GM23338 (cell line): Measurements from ENCODE around the gene KMT2C. TPM values are rescaled to one million over a fixed set of nuclear protein-coding genes. Genes with fewer than 3 reads are reported as not detected.

ENCODE experiments used
- ATAC-seq: fragments of 200-7000 bp; cut with Tn5 transposase; 3 replicates; pipeline ENCODE4 v1.9.1; 2020
- DNase-seq: peaks from one replicate; pipeline ENCODE4 v3.0.0-alpha.2; 2015; ENCODE audit warnings: low spot score
- H2AFZ ChIP-seq: fragments of 200-600 bp; sonication (generic); 2 replicates; pipeline ENCODE4 v1.8.0; 2016; ENCODE audit warnings: antibody characterized with exemption, mild to moderate bottlenecking, moderate library complexity
- H3F3A ChIP-seq: fragments of 200-600 bp; sonication (generic); replicated peaks from 2 replicates; pipeline ENCODE4 v1.8.0; 2017; ENCODE audit warnings: antibody characterized with exemption, mixed run types, low read depth
- H3K27ac ChIP-seq: fragments of 200-600 bp; sonication (generic); 2 replicates; pipeline ENCODE4 v1.6.1; 2016; ENCODE audit warnings: low read depth
- H3K27me3 ChIP-seq: fragments of 200-600 bp; sonication (generic); 2 replicates; pipeline ENCODE4 v1.8.0; 2016; ENCODE audit warnings: mild to moderate bottlenecking, mixed run types, moderate library complexity; ENCODE audit not compliant: insufficient read depth
- H3K36me3 ChIP-seq: fragments of 200-600 bp; sonication (generic); 2 replicates; pipeline ENCODE4 v1.8.0; 2016; ENCODE audit warnings: mild to moderate bottlenecking; ENCODE audit not compliant: insufficient read depth
- H3K4me1 ChIP-seq: fragments of 200-600 bp; sonication (generic); 2 replicates; pipeline ENCODE4 v1.8.0; 2016; ENCODE audit warnings: mild to moderate bottlenecking, moderate library complexity; ENCODE audit not compliant: insufficient read depth
- H3K4me2 ChIP-seq: fragments of 200-600 bp; sonication (generic); 2 replicates; pipeline ENCODE4 v1.7.1; 2017; ENCODE audit warnings: mixed run types
- H3K4me3 ChIP-seq: fragments of 200-600 bp; sonication (generic); 2 replicates; pipeline ENCODE4 v1.6.1; 2016; ENCODE audit warnings: mixed run types
- H3K79me2 ChIP-seq: fragments of 200-600 bp; sonication (generic); replicated peaks from 2 replicates; pipeline ENCODE4 v1.8.0; 2017; ENCODE audit warnings: mild to moderate bottlenecking; ENCODE audit not compliant: insufficient read depth
- H3K9me2 ChIP-seq: fragments of 200-600 bp; sonication (generic); 2 replicates; pipeline ENCODE4 v1.8.0; 2017; ENCODE audit not compliant: insufficient read depth
- H4K20me1 ChIP-seq: fragments of 200-600 bp; sonication (generic); replicated peaks from 2 replicates; pipeline ENCODE4 v1.8.0; 2017; ENCODE audit warnings: mild to moderate bottlenecking; ENCODE audit not compliant: insufficient read depth
- H3K27ac Mint-ChIP-seq: 2 replicates; pipeline ENCODE4 v1.8.0; 2020; ENCODE audit warnings: inconsistent platforms, mild to moderate bottlenecking, moderate library complexity, mixed read lengths
- H3K27me3 Mint-ChIP-seq: 3 replicates; pipeline ENCODE4 v1.8.0; 2022; ENCODE audit warnings: low read depth, mild to moderate bottlenecking, moderate library complexity, mixed read lengths, inconsistent platforms; ENCODE audit not compliant: insufficient read depth, poor library complexity
- H3K36me3 Mint-ChIP-seq: 3 replicates; pipeline ENCODE4 v1.8.0; 2021; ENCODE audit warnings: low read depth, mild to moderate bottlenecking, inconsistent platforms, moderate library complexity, mixed read lengths
- H3K4me1 Mint-ChIP-seq: 3 replicates; pipeline ENCODE4 v1.8.0; 2020; ENCODE audit warnings: mild to moderate bottlenecking, inconsistent platforms, mixed read lengths
- H3K4me3 Mint-ChIP-seq: 3 replicates; pipeline ENCODE4 v1.8.0; 2021; ENCODE audit warnings: moderate library complexity, mild to moderate bottlenecking, inconsistent platforms, mixed read lengths
- H3K9me3 Mint-ChIP-seq: 3 replicates; pipeline ENCODE4 v1.8.0; 2020; ENCODE audit warnings: moderate library complexity, mild to moderate bottlenecking, inconsistent platforms, mixed read lengths
- CREB1 ChIP-seq: fragments of 250-450 bp; sonication (Bioruptor Pico); IDR thresholded peaks from 2 replicates; pipeline ENCODE4 v1.5.0; 2020; ENCODE audit warnings: low read depth, mild to moderate bottlenecking, moderate library complexity
- JUNB ChIP-seq: IDR thresholded peaks from one replicate; pipeline ENCODE4 v1.6.1; 2016; ENCODE audit warnings: antibody characterized with exemption; ENCODE audit not compliant: unreplicated experiment
- ZNF114 ChIP-seq: fragments of 250-450 bp; sonication (Bioruptor Pico); IDR thresholded peaks from 2 replicates; pipeline ENCODE4 v1.5.0; 2020; ENCODE audit warnings: mild to moderate bottlenecking, moderate library complexity
- polyA plus RNA-seq: library from polyadenylated mRNA; unstranded; fragments of >200 nt; fragmentation: Nextera tagmentation; extraction: Ambion mirVana; gene quantifications from 2 replicates; pipeline ENCODE4 v1.2.1, GENCODE V29; 2016
- total RNA-seq: library from RNA; depleted of rRNA; stranded (reverse); fragments of >200 nt; shearing (Covaris generic); gene quantifications from 2 replicates; pipeline ENCODE4 v1.2.3, GENCODE V29; 2014
- TF ChIP-seq, protein P1 (sequence below), 2 experiments: fragments of 200-600 bp in 1 of 2; sonication (generic) in 1 of 2; conservative IDR thresholded peaks; 2 replicates each; pipeline versions ENCODE4 v1.5.1 to v1.6.1; 2016 to 2017; ENCODE audit warnings: antibody characterized with exemption in 2 of 2, low read depth in 2 of 2, mild to moderate bottlenecking in 2 of 2, moderate library complexity in 1 of 2
- TF ChIP-seq, protein P2 (sequence below): IDR thresholded peaks from 2 replicates; pipeline ENCODE4 v1.6.1; 2016; ENCODE audit warnings: antibody characterized with exemption
- TF ChIP-seq, protein P3 (sequence below): IDR thresholded peaks from one replicate; pipeline ENCODE4 v1.6.1; 2018; ENCODE audit warnings: antibody characterized with exemption; ENCODE audit not compliant: unreplicated experiment

Gene KMT2C
- total and polyA plus RNA-seq, 2 experiments from 2014 or later = 11.4 to 39.0 TPM

DNA sequence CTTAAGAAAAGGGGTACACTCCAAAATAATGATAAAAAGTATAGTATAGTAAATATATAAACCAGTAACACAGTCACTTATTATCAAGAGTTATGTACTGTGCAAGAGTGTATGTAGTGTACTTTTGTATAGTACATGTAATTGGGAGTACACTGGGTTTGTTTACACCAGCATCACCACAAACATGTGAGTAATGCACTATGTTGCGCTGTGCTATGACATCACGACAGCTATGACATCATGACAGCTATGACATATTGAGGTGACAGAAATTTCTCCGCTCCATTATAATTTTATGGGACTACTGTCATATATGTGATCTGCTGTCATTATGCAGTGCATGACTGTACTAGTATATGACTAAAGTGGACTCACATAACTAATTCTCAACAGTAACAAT is 84.6 kb downstream of the KMT2C start:
- Mint-ChIP-seq H3K27me3 (peaks cover 1% of the 10 kb centered on the region), H3K4me1 (no peaks in the 10 kb centered on the region; the same call in 2 of the 3 replicates), H3K27ac (no peak overlapping the region), H3K36me3 (peaks cover 49% of the 10 kb centered on the region), H3K9me3 (peaks cover 24% of the 10 kb centered on the region), H3K4me3 (no peak overlapping the region)
- Histone ChIP-seq H3K4me1 (no peaks in the 10 kb centered on the region), H3K9me2 (no peaks in the 10 kb centered on the region), H4K20me1 (no peaks in the 10 kb centered on the region), H3F3A (no peaks in the 10 kb centered on the region), H3K27ac (no peak overlapping the region), H3K36me3 (no peaks in the 10 kb centered on the region), H3K27me3 (no peaks in the 10 kb centered on the region), H3K4me2 (no peak overlapping the region), H3K79me2 (peaks cover 10% of the 10 kb centered on the region; the same call in 1 of the 2 replicates), H2AFZ (no peak overlapping the region), H3K4me3 (no peak overlapping the region)
- TF ChIP-seq, protein P1, sequence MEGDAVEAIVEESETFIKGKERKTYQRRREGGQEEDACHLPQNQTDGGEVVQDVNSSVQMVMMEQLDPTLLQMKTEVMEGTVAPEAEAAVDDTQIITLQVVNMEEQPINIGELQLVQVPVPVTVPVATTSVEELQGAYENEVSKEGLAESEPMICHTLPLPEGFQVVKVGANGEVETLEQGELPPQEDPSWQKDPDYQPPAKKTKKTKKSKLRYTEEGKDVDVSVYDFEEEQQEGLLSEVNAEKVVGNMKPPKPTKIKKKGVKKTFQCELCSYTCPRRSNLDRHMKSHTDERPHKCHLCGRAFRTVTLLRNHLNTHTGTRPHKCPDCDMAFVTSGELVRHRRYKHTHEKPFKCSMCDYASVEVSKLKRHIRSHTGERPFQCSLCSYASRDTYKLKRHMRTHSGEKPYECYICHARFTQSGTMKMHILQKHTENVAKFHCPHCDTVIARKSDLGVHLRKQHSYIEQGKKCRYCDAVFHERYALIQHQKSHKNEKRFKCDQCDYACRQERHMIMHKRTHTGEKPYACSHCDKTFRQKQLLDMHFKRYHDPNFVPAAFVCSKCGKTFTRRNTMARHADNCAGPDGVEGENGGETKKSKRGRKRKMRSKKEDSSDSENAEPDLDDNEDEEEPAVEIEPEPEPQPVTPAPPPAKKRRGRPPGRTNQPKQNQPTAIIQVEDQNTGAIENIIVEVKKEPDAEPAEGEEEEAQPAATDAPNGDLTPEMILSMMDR (conservative IDR thresholded peaks at IDR 0.05; ENCODE audit: low read depth in 2 of 2) = no peak
- peak; percentile 62 for TF ChIP-seq CREB1 (CRISPR knock-in tag)
- TF ChIP-seq, protein P2, sequence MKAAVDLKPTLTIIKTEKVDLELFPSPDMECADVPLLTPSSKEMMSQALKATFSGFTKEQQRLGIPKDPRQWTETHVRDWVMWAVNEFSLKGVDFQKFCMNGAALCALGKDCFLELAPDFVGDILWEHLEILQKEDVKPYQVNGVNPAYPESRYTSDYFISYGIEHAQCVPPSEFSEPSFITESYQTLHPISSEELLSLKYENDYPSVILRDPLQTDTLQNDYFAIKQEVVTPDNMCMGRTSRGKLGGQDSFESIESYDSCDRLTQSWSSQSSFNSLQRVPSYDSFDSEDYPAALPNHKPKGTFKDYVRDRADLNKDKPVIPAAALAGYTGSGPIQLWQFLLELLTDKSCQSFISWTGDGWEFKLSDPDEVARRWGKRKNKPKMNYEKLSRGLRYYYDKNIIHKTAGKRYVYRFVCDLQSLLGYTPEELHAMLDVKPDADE = no peak
- DNase-seq (no peak), ATAC-seq (no peak)

DNA sequence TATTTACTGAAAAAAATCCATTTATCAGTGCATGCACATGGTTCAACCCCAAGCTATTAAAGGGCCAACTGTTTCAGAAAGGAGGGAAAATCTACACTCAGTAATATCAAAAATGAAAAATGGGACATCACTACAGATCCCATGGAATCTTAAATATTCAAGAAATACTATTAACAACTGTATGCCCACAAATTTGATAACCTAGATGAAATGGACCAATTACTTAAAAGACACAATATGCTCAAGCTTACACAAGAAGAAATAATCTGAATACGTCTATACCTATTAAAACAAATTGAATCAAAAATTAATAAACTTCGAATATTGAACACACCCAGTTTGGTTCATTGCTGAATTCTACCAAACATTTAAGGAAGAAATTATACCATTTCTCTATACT is 87.9 kb downstream of the KMT2C start:
- H3K27me3 ChIP-seq = no peaks in the 10 kb centered on the region
- no peaks in the 10 kb centered on the region for H3K9me2 ChIP-seq
- no peak overlapping the region for H3K27ac Mint-ChIP-seq
- H3K36me3 ChIP-seq = no peaks in the 10 kb centered on the region
- H3K4me2 ChIP-seq = no peak overlapping the region
- H3F3A ChIP-seq = no peaks in the 10 kb centered on the region
- peaks cover 44% of the 10 kb centered on the region for H3K36me3 Mint-ChIP-seq
- DNase-seq (no peak), ATAC-seq (no peak)
- H3K79me2 ChIP-seq = peaks cover 22% of the 10 kb centered on the region; the same call in 1 of the 2 replicates
- no peaks in the 10 kb centered on the region for H3K4me1 ChIP-seq
- H3K9me3 Mint-ChIP-seq = peaks cover 24% of the 10 kb centered on the region
- no peak overlapping the region for H2AFZ ChIP-seq
- no peak overlapping the region for H3K4me3 Mint-ChIP-seq
- no peaks in the 10 kb centered on the region for H4K20me1 ChIP-seq
- no peak overlapping the region for H3K4me3 ChIP-seq
- H3K4me1 Mint-ChIP-seq = no peaks in the 10 kb centered on the region; the same call in 1 of the 3 replicates
- H3K27me3 Mint-ChIP-seq = peaks cover 1% of the 10 kb centered on the region
- no peak overlapping the region for H3K27ac ChIP-seq
- TF ChIP-seq JUNB (no peak), ZNF114 (CRISPR knock-in tag) (no peak)
- TF ChIP-seq, protein P3, sequence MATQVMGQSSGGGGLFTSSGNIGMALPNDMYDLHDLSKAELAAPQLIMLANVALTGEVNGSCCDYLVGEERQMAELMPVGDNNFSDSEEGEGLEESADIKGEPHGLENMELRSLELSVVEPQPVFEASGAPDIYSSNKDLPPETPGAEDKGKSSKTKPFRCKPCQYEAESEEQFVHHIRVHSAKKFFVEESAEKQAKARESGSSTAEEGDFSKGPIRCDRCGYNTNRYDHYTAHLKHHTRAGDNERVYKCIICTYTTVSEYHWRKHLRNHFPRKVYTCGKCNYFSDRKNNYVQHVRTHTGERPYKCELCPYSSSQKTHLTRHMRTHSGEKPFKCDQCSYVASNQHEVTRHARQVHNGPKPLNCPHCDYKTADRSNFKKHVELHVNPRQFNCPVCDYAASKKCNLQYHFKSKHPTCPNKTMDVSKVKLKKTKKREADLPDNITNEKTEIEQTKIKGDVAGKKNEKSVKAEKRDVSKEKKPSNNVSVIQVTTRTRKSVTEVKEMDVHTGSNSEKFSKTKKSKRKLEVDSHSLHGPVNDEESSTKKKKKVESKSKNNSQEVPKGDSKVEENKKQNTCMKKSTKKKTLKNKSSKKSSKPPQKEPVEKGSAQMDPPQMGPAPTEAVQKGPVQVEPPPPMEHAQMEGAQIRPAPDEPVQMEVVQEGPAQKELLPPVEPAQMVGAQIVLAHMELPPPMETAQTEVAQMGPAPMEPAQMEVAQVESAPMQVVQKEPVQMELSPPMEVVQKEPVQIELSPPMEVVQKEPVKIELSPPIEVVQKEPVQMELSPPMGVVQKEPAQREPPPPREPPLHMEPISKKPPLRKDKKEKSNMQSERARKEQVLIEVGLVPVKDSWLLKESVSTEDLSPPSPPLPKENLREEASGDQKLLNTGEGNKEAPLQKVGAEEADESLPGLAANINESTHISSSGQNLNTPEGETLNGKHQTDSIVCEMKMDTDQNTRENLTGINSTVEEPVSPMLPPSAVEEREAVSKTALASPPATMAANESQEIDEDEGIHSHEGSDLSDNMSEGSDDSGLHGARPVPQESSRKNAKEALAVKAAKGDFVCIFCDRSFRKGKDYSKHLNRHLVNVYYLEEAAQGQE = no peak
- TF ChIP-seq, protein P2 = no peak
